Right cardiac atrium (tissue), 5 donors: ENCODE data around the gene KLF1. TPM values are rescaled to one million over a fixed set of nuclear protein-coding genes. Genes with fewer than 3 reads are reported as not detected.

Experiments
- ATAC-seq, 2 donors: fragments of 200-7000 bp; cut with Tn5 transposase; one replicate each; pipeline versions ENCODE4 v1.8.0 to v1.9.1; 2020; ENCODE audit warnings: moderate library complexity in 2 of 2, mild to moderate bottlenecking in 1 of 2
- DNase-seq, 3 donors: peaks; one replicate each; pipeline ENCODE4 v3.0.0-alpha.2; 2020
- H3K27ac ChIP-seq: one replicate; pipeline ENCODE4 v1.5.1; 2013; ENCODE audit warnings: mild to moderate bottlenecking, low read length, control low read depth, moderate library complexity
- H3K27me3 ChIP-seq: one replicate; pipeline ENCODE4 v1.6.1; 2013; ENCODE audit not compliant: control insufficient read depth, insufficient read depth
- H3K4me1 ChIP-seq: one replicate; pipeline ENCODE4 v1.6.1; 2013; ENCODE audit warnings: low read length; ENCODE audit not compliant: control insufficient read depth, insufficient read depth
- H3K4me3 ChIP-seq: one replicate; pipeline ENCODE4 v1.5.1; 2013; ENCODE audit warnings: low read length, control low read depth
- H3K9me3 ChIP-seq: one replicate; pipeline ENCODE4 v1.6.1; 2013; ENCODE audit warnings: low read length; ENCODE audit not compliant: control insufficient read depth
- WGBS: extraction: QIAGEN DNeasy Blood & Tissue Kit; methylation state at CpG from one replicate; pipeline ENCODE4 v1.1.7; 2013; 5-methylcytosine and 5-hydroxymethylcytosine counted together
- intact Hi-C, 4 donors: fragments of 100-400 bp; cut with DNase I; formaldehyde crosslinking; loops; one replicate each; pipeline versions ENCODE4 v1.11.0 to v1.14.0; 2022 to 2023
- polyA plus RNA-seq: library from polyadenylated mRNA; stranded (reverse); fragments of 200-250 nt; gene quantifications from one replicate; pipeline ENCODE4 v1.2.3, GENCODE V29; 2013
- total RNA-seq, 4 donors: library from RNA; stranded (reverse); fragmentation: NEBNext Ultra II Directional; extraction: Animal tissue kit (Norgen Biotek cat#: 25700); gene quantifications; one replicate each; pipeline ENCODE4 v1.2.1, GENCODE V29; 2021
- donor health status: healthy with polysubstance abuse.
- donor health status: DM: no; HTN: yes; CAD: no.
- donor health status: DM: no; HTN: no; CAD: no.
- donor health status: DM: no; HTN: yes; CAD: no; lungs with severe emphysema.
- donor health status: DM: yes; HTN: yes; CAD: no.

The KLF1 gene
- total and polyA plus RNA-seq, 5 donors: not detected

DNA sequence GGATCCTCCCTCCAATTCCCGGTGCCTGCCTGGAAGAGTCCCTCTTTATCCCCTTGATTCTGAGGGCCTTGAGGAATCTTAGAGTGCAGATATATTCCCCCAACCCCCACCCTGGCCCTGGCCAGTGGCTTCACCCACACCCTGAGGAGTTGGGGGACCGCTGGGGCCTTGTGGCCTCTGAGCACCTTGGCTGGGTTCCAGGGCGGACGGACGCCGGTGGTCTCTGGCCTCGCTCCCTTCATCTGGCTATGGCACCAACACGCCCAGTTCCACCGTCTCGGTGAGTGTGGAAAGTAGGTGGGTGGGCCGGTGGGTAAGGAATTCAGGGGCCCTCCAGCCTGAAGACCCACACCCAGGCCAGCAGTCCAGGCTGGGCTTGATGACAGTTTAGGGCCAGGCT is 43.7 kb downstream of the KLF1 start:
- no peak overlapping the region for H3K27ac ChIP-seq
- no peaks in the 10 kb centered on the region for H3K4me1 ChIP-seq
- no peak overlapping the region for H3K4me3 ChIP-seq
- DNase-seq: no peak
- intact Hi-C loops: loop anchor here in 1 of 4 donors (10.0 kb wide), 1 partner anchor 169 kb away; no protein-coding TSS in a partner anchor
- WGBS: 83% methylated on average over 11 of the region's 11 CpGs
- no peak for ATAC-seq
- H3K27me3 ChIP-seq: no peaks in the 10 kb centered on the region
- no peaks in the 10 kb centered on the region for H3K9me3 ChIP-seq

DNA sequence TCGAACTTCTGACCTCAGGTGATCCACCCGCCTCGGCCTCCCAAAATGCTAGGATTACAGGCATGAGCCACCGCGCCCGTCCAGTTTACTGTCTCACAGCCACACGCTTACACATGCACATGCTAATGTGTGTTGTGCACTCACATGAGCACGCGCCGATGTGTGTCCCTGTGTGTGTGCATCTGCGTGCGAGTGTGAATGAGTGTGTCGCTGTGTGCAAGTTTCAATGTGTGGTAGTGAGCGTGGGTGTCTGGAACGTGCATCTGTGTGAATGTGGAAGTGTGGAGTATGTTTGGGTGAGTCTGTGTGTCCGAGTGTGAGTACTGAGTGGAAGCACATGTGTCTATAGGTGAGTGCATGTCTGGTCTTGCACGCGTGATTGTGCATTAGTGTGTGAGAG is 44.5 kb downstream of the KLF1 start:
- ATAC-seq: no peak
- DNase-seq: no peak
- Histone ChIP-seq H3K27me3 (no peaks in the 10 kb centered on the region), H3K9me3 (no peaks in the 10 kb centered on the region), H3K4me3 (no peak overlapping the region), H3K4me1 (peaks cover 2% of the 10 kb centered on the region), H3K27ac (no peak overlapping the region)
- 94% methylated on average over 18 of the region's 18 CpGs for WGBS
- intact Hi-C loops: loop anchor here in 1 of 4 donors (10.0 kb wide), 1 partner anchor 168 kb away; no protein-coding TSS in a partner anchor

DNA sequence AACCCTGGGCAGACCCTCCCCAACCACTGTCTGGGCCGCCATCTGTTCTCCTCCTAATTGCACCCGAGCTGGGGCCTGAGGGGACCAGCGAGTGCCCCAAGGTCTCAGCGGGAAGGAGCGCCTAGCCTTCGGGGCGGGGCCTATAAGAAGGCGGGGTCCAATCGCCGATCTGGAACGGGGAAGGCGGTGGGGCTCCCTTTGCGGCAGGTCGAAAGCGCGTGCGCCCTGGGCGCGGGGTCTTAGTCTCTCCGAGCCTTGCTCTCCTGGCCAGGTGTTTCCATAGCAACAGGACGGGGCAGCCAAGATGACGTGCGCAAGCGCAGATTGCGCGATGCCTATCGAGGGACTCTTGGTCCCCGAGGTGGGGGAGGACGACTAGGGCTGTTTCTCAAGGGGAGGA is 45.9 kb downstream of the KLF1 start:
- Histone ChIP-seq H3K27me3 (no peaks in the 10 kb centered on the region), H3K4me1 (peaks cover 2% of the 10 kb centered on the region), H3K4me3 (no peak overlapping the region), H3K27ac (no peak overlapping the region), H3K9me3 (no peaks in the 10 kb centered on the region)
- intact Hi-C loops: loop anchor here in 1 of 4 donors (10.0 kb wide), 1 partner anchor 166 kb away; no protein-coding TSS in a partner anchor
- peak; percentile 5 to 9 for ATAC-seq
- peak in 2 of 3 donors; percentile 54 to 64 for DNase-seq
- 2% methylated on average over 29 of the region's 29 CpGs for WGBS

DNA sequence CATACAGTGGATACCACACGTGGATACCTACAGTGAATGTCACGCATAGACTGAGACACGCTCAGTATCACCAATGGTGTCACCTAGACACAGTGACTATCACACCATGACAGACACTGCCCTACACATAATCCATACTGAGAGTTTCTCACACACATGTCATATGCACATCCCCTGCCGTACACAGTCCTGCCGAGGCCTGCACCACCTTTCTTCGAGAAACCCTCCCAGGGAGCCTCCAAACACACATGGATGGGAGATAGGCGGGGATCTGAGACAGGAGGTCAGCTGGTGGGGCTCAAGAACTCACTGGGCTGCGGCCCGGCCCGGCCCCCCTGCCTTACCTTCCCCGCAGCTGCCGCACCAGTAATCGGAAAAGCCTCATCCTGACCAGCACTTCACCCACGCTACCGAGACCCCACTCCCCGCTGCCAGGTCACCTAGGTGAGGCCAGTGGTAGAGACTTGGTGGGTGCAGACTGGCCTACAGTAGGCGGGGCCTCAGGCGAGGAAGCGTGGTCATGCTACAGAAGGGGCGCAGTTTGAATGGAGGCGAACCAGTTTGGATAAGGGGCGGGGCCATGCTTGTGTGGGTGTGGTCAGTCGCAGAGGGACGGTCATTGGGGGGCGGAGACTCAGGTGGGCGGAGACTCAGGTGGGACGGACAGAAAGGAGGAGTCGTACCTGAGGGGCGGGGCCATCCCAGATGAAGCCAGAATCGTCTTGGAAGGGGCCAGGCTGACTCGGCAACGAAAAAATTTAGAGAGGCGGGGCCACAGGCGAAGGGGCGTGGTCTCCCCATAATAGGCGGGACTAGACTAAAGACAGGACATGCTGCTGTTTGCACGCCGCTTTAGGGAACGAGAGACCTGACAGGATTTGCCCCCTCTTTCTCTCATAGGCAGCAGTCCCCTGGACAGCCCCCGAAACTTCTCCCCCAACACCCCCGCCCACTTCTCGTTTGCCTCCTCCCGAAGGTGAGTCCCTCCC is 46.6 kb downstream of the KLF1 start:
- 23% methylated on average over 43 of the region's 43 CpGs for WGBS
- Histone ChIP-seq H3K27me3 (no peaks in the 10 kb centered on the region), H3K27ac (no peak overlapping the region), H3K4me3 (no peak overlapping the region), H3K4me1 (peaks cover 2% of the 10 kb centered on the region), H3K9me3 (no peaks in the 10 kb centered on the region)
- ATAC-seq: peak; percentile 45 to 55
- DNase-seq: peak; percentile 52 to 78 (median 67)
- intact Hi-C loops: loop anchor here in 1 of 4 donors (10.0 kb wide), 1 partner anchor 166 kb away; no protein-coding TSS in a partner anchor

DNA sequence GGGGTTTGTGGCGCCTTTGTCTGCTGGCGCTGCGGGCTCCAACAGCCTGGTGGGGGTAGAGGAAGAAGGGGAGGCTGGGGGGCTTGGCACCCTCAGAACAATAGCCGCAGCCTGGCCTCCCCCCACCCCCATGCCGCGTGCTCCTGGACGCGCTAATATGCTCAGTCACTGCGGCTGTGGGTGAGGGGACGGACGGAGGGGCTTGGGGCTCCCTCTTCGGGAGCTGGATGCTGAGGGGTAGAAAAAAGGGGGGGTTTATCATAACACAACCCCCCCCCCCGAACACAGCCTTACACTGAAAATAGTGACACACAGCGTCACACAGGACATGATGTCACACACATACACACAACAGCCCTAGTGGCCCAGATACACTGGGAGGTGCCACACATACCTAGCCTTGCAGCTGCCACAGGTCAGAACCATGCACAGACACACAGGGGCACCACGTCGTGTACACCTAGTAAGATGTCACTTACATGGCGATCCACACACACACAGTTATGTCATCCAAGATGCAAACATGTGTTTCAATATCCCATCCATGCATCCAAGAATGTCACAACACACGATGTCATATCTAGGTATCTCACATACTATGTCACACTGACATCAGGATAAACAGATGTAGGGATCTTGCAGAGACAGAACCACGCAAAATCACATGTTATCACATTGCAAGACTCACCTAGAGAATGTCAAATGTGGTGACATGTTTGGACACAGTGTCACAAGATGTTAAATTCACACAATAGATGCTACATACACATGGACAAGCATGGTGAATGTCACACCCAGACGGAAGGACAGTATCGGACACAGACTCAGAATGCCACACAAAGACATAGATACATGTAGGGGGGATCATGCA is 47.9 kb downstream of the KLF1 start:
- peaks cover 2% of the 10 kb centered on the region for H3K4me1 ChIP-seq
- H3K4me3 ChIP-seq: peak overlapping the region; percentile 38
- H3K27me3 ChIP-seq: no peaks in the 10 kb centered on the region
- WGBS: 20% methylated on average over 21 of the region's 21 CpGs
- intact Hi-C loops: no loop called here
- no peak for ATAC-seq
- no peak overlapping the region for H3K27ac ChIP-seq
- H3K9me3 ChIP-seq: no peaks in the 10 kb centered on the region
- no peak for DNase-seq

DNA sequence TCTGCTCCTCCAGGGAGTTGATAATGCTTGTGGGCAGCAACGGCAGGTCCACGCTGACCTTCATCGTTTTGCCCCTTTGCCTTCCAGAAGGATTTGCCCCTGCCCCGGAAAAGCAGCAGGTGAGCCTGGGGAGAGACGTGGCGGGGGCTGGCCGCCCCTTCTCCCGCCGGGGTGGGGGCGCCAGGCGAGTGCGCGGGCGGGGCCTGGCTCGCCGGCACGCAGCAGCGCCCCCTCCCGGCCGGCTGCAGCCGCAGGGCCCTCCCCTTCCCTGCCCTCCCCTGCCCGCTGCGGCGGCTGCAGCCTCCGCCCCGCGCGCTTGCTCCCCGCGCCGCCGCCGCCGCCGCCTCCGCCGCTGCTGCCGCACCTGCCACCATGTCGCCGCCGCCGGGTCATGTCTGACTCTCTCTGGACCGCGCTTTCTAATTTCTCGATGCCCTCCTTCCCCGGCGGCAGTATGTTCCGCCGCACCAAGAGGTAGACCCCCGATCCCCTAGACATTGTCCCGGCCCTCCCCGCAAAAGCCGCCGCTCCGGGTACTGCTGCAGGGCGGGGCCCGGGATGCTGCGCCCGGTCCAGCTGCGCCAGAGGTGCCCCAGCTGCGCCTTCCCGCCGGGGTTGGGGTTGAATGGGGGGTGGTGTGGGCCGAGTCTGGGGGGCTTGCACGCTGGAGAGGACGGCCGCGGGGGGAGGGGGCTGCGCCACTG is 48.7 kb downstream of the KLF1 start, which contains the start of gene MAST1:
TSS of gene MAST1 (plus strand) at position 334 of the 704 bp plus-strand sequence. CDS start at position 392, 58 bp downstream.
- DNase-seq (peak; percentile 18 to 68 (median 62)), ATAC-seq (peak; percentile 44 to 47)
- Histone ChIP-seq H3K4me1 (peaks cover 2% of the 10 kb centered on the region), H3K4me3 (peak within 1 kb of the TSS; percentile 38), H3K27me3 (no peaks in the 10 kb centered on the region), H3K27ac (no peak within 1 kb of the TSS), H3K9me3 (no peaks in the 10 kb centered on the region)
- WGBS: 1% methylated on average over 67 of the region's 69 CpGs
- intact Hi-C loops: no loop called here

DNA sequence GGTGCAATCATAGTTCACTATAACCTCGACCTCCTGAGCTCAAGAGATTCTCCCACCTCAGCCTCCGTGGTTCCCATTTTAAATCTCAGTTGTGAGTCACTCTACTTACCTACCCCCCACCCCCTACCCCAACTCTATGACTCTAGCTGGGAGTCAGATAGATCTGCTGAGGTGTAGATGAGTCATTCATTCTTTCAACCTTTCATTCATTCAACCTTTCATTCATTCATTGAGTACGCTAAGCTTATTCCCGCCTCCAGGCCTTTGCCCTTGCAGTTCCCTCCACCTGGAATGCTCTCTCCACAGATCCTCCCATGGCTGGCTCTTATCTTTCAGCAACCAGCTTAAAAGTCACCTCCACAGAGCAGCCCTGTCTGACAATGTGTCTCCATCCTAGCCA is 49.8 kb downstream of the KLF1 start:
- Histone ChIP-seq H3K9me3 (no peaks in the 10 kb centered on the region), H3K4me1 (peaks cover 2% of the 10 kb centered on the region), H3K4me3 (no peak overlapping the region), H3K27ac (no peak overlapping the region), H3K27me3 (no peaks in the 10 kb centered on the region)
- ATAC-seq: no peak
- WGBS: 84% methylated on average over 4 of the region's 4 CpGs
- DNase-seq: no peak
- intact Hi-C loops: no loop called here

DNA sequence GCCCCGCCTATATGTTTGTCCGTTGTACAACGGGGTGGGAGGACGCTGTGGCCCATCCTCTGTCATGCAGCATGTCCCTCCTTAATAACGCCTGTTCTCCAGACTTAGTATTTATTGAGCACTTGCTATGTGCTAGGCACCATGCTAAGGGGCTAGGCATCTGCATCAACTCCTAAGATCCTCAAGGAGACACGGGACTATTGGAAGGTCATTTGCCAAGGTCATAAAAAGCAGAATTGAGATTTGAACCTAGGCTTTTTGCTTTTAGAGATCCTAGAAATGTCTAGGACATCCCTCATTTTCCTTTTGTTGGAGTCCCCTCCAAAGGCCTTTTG is 50.5 kb downstream of the KLF1 start:
- peaks cover 2% of the 10 kb centered on the region for H3K4me1 ChIP-seq
- no peaks in the 10 kb centered on the region for H3K27me3 ChIP-seq
- WGBS: 7% methylated on average over 6 of the region's 6 CpGs
- H3K27ac ChIP-seq: no peak overlapping the region
- intact Hi-C loops: no loop called here
- H3K4me3 ChIP-seq: no peak overlapping the region
- DNase-seq (no peak), ATAC-seq (no peak)
- H3K9me3 ChIP-seq: no peaks in the 10 kb centered on the region

DNA sequence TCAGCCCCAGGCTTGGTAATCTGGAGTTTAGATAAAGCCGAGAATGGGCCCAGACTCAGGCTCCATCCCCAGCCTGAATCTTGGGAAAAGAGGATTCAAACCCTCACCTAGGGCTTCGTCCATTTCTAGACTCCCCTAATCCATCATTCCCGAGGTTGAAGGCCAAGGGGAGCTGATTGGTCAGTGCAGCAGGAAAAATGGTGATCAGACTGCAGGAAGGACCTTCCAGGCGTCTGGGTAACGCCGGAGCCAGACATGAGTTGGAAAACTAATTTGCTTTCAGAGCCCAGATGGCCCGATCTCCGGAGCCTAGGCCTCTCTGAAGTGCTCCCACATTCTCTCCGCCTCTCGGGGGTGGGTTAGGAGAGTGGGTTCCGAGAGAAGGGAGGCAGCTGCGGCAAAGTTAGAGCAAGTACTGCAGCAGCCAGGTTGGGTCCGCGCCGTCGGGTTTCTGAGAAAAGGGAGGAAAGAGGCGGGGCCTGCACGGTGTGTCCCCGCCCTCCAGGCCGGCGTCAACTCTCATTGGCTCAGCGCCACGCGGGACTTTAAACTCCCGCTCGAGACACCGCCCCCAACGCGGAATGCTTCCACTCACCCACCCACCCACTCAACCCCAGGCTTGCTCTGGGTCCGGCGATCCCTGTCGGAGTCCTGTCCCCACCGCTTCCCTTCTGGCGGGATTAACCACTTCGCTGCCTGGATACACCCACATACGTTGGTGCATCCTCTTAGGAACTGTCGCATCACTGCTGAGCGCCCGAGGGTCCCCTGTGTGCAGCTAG is 51.8 kb downstream of the KLF1 start:
- Histone ChIP-seq H3K27ac (no peak overlapping the region), H3K9me3 (no peaks in the 10 kb centered on the region), H3K4me3 (no peak overlapping the region), H3K4me1 (peaks cover 2% of the 10 kb centered on the region), H3K27me3 (no peaks in the 10 kb centered on the region)
- 7% methylated on average over 39 of the region's 39 CpGs for WGBS
- ATAC-seq: no peak
- peak; percentile 31 to 70 (median 62) for DNase-seq
- intact Hi-C loops: no loop called here

DNA sequence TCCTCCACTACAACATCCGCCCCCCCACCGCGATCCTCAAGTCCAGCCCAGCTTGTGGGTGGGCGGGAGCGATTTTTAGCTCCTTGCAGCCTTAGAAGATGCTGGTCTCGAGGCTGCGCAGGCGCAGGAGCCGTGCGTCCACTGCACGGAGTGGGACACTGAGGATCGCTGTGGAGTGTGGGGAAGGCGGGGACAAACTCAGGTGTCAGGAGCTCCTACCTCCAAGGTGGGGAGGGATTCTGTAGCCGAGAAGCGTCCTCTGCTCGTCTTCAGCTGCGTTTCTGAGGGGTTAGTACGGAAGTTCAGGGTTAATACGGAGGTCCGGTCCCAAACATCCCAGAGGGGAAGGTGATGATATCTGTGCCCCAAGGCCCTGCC is 52.4 kb downstream of the KLF1 start, which contains the start of gene RTBDN:
TSS of gene RTBDN (minus strand) at position 14 of the 378 bp plus-strand sequence. CDS start 4,600 bp downstream, outside the sequence.
- no peak for ATAC-seq
- H3K9me3 ChIP-seq: no peaks in the 10 kb centered on the region
- DNase-seq: no peak

More for the DNA sequence above, 52.4 kb downstream of the KLF1 start, which contains the start of gene RTBDN:
- peaks cover 2% of the 10 kb centered on the region for H3K4me1 ChIP-seq
- H3K4me3 ChIP-seq: peak within 1 kb of the TSS; percentile 57
- no peak within 1 kb of the TSS for H3K27ac ChIP-seq
- H3K27me3 ChIP-seq: no peaks in the 10 kb centered on the region
- intact Hi-C loops: no loop called here
- WGBS: 6% methylated on average over 20 of the region's 20 CpGs
